VCaP (cell line): ENCODE results near the gene SLC17A5.

Source experiments
- H3K27ac ChIP-seq: fragments of 450-650 bp; 2 replicates; pipeline ENCODE4 v1.5.1; 2017
- TF ChIP-seq, protein P1 (sequence below): fragments of 450-650 bp; conservative IDR thresholded peaks from 2 replicates; pipeline ENCODE4 v1.5.1; 2017; ENCODE audit warnings: mild to moderate bottlenecking, moderate library complexity

Gene SLC17A5

DNA sequence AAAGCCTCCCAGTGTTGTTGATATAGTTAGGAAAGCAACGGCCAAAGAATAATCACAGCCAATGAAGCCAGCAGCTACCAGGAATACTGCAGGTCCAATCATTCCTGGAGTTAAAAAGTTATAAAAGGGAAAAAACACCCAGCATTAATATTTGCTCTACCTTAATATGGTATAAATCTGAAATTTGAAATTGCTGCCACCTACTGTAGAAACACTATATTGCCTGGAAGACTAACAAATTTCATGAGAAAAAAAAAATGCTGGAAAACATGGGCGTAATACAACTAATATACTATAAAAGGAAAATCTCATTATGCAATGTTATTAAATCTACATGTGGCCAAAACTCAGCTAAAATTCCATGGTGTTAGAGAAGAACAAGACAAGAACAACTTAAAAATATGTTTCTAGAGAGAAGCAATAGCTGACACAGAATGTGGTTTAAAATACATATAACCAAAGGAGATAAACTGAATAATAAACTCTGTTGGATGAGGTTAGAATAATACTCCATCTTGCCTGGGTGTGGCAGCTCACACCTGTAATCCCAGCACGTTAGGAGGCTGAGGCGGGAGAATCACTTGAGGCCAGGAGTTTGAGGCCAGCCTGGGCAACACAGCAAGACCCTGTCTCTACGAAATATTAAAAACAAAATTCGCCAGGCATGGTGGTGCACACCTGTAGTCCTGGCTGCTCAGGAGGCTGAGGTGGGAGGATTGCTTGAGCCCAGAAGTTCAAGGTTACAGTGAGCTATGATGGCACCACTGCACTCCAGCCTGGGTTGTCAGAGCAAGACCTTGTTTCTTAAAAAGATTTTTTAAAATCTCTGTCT is 43.1 kb downstream of the SLC17A5 start:
- H3K27ac ChIP-seq: peak overlapping the region; percentile 10; the same call in 1 of the 2 replicates
- TF ChIP-seq, protein P1, sequence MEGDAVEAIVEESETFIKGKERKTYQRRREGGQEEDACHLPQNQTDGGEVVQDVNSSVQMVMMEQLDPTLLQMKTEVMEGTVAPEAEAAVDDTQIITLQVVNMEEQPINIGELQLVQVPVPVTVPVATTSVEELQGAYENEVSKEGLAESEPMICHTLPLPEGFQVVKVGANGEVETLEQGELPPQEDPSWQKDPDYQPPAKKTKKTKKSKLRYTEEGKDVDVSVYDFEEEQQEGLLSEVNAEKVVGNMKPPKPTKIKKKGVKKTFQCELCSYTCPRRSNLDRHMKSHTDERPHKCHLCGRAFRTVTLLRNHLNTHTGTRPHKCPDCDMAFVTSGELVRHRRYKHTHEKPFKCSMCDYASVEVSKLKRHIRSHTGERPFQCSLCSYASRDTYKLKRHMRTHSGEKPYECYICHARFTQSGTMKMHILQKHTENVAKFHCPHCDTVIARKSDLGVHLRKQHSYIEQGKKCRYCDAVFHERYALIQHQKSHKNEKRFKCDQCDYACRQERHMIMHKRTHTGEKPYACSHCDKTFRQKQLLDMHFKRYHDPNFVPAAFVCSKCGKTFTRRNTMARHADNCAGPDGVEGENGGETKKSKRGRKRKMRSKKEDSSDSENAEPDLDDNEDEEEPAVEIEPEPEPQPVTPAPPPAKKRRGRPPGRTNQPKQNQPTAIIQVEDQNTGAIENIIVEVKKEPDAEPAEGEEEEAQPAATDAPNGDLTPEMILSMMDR: peak; percentile 76

- H3K27ac ChIP-seq: no peak overlapping the region
- TF ChIP-seq, protein P1: no peak
These were observed 45.0 kb downstream of the SLC17A5 start for GRCh38 chr6:73608761-73609160.

GRCh38 chr6:73606428-73606827 is 47.4 kb downstream of the SLC17A5 start:
- H3K27ac ChIP-seq: peak overlapping the region; percentile 70
- TF ChIP-seq, protein P1: no peak

GRCh38 chr6:73604461-73604860 is 49.3 kb downstream of the SLC17A5 start:
- TF ChIP-seq, protein P1: no peak
- no peak overlapping the region for H3K27ac ChIP-seq

DNA sequence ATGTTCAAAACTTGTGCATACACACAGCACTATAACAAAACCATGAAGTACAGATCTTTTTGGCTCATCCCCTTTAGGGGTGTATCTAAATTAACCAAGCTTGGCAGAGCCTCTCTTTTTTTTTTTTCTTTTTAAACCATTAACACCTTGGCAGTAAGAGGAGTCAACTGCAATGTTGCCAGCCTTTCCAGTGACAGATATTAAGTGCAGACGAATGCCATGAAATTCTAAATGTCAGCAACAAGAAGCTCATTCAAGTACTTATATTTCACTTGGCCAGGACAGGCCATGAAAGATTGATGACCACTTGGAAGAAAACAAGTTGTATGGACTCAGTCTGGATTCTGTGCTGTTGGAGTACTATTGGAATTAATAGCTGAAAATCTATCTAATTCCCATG is 49.8 kb downstream of the SLC17A5 start:
- H3K27ac ChIP-seq: no peak overlapping the region
- TF ChIP-seq, protein P1: no peak

DNA sequence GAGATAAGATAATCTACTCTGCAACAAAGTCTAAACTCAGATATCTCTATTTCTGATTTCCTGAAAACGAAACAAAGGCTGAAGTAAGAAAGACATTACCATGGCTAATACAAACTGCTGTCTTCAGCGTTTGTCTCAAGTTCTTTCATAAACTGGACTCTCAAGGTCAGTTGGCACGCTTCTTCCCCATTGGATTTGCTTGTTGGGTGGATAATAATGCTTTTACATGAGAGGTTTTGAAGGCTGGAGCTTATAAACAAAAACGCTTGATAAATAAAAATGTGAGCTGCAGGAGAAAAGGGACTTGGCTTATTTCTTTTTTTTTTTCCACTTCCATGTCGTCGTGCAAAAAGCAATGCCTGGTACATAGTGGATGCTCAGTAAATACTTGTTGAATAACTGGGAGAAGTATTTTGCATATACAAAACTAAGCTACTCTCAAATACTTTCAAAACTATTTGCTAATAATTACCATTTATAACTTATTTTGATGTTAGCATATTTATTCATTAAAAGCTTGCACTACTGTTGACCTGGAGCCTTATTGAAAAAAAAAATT is 67.3 kb downstream of the SLC17A5 start:
- peak overlapping the region; percentile 91 for H3K27ac ChIP-seq
- TF ChIP-seq, protein P1: no peak

- peak overlapping the region; percentile 91 for H3K27ac ChIP-seq
- TF ChIP-seq, protein P1: no peak
These were observed 68.0 kb downstream of the SLC17A5 start for GRCh38 chr6:73585566-73586415.
